Keratinocyte (primary cell): Measurements from ENCODE around the gene DBNDD1. TPM values are rescaled to one million over a fixed set of nuclear protein-coding genes. Genes with fewer than 3 reads are reported as not detected.
"Not testable (repeated sequence)": the region's sequence is repeated elsewhere in the genome, so short reads cannot be mapped to it uniquely, and the experiment has no call there.

ENCODE experiments used
- DNase-seq: peaks from one replicate; pipeline ENCODE4 v3.0.0-alpha.2; 2011; ENCODE audit warnings: low read depth, missing footprints, low spot score
- FAIRE-seq: peaks from 2 replicates; lab custom pipeline; 2011; peaks lifted over from hg19 to GRCh38; lab: Jason Lieb, UNC
- H2AFZ ChIP-seq: 2 replicates; pipeline ENCODE4 v1.6.0; 2012; ENCODE audit warnings: low read length, control low read depth, inconsistent platforms; ENCODE audit not compliant: control insufficient read depth
- H3K27ac ChIP-seq: 2 replicates; pipeline ENCODE4 v1.5.1; 2011; ENCODE audit warnings: low read length; ENCODE audit not compliant: control insufficient read depth, insufficient read depth
- H3K27me3 ChIP-seq: 3 replicates; pipeline ENCODE4 v1.6.0; 2011; ENCODE audit warnings: low read length; ENCODE audit not compliant: control insufficient read depth, insufficient read depth; ENCODE audit errors: extremely low read depth
- H3K36me3 ChIP-seq, 2 experiments: 2 replicates in 1 of 2; 3 replicates in 1 of 2; pipeline ENCODE4 v1.5.1; 2011; ENCODE audit warnings: low read length in 2 of 2, mild to moderate bottlenecking in 1 of 2; ENCODE audit not compliant: control insufficient read depth in 2 of 2, insufficient read depth in 2 of 2; ENCODE audit errors: extremely low read depth in 1 of 2
- H3K4me1 ChIP-seq: 3 replicates; pipeline ENCODE4 v1.5.1; 2011; ENCODE audit warnings: low read length; ENCODE audit not compliant: control insufficient read depth, insufficient read depth; ENCODE audit errors: extremely low read depth
- H3K4me2 ChIP-seq: 3 replicates; pipeline ENCODE4 v1.6.0; 2011; ENCODE audit warnings: low read depth, low read length; ENCODE audit not compliant: control insufficient read depth, insufficient read depth; ENCODE audit errors: extremely low read depth
- H3K4me3 ChIP-seq, 3 experiments: fragments of 200-600 bp in 1 of 3; sonication (generic) in 1 of 3; 2 replicates in 2 of 3; 3 replicates in 1 of 3; pipeline ENCODE4 v1.5.1; 2011 to 2016; ENCODE audit warnings: low read length in 3 of 3, mild to moderate bottlenecking in 3 of 3, control low read depth in 2 of 3, inconsistent platforms in 1 of 3, low read depth in 1 of 3, mixed read lengths in 1 of 3, mixed run types in 1 of 3, moderate library complexity in 1 of 3; ENCODE audit not compliant: control insufficient read depth in 2 of 3, insufficient read depth in 2 of 3; ENCODE audit errors: extremely low read depth in 1 of 3
- H3K79me2 ChIP-seq: 2 replicates; pipeline ENCODE4 v1.6.0; 2012; ENCODE audit warnings: low read length; ENCODE audit not compliant: control insufficient read depth, insufficient read depth
- H3K9ac ChIP-seq: 3 replicates; pipeline ENCODE4 v1.6.0; 2011; ENCODE audit warnings: low read length; ENCODE audit not compliant: control insufficient read depth, insufficient read depth; ENCODE audit errors: extremely low read depth
- H3K9me1 ChIP-seq: 3 replicates; pipeline ENCODE4 v1.6.0; 2011; ENCODE audit warnings: low read length; ENCODE audit not compliant: control insufficient read depth, insufficient read depth; ENCODE audit errors: extremely low read depth
- H3K9me3 ChIP-seq: 2 replicates; pipeline ENCODE4 v1.5.1; 2012; ENCODE audit warnings: low read depth, low read length; ENCODE audit not compliant: control insufficient read depth
- H4K20me1 ChIP-seq: 3 replicates; pipeline ENCODE4 v1.6.0; 2011; ENCODE audit warnings: low read length; ENCODE audit not compliant: control insufficient read depth, insufficient read depth; ENCODE audit errors: extremely low read depth
- CTCF ChIP-seq, 3 experiments: IDR thresholded peaks in 1 of 3; conservative IDR thresholded peaks in 1 of 3; optimal IDR thresholded peaks in 1 of 3; 2 replicates in 2 of 3; 3 replicates in 1 of 3; pipeline versions ENCODE3 to v1.5.1; 2011; ENCODE audit warnings: low read length in 3 of 3, mild to moderate bottlenecking in 3 of 3, moderate library complexity in 2 of 3, control low read depth in 1 of 3, inconsistent platforms in 1 of 3; ENCODE audit not compliant: insufficient read depth in 2 of 3; ENCODE audit errors: extremely low read depth in 1 of 3
- EZH2 ChIP-seq: IDR thresholded peaks from one replicate; pipeline ENCODE4 v1.6.1; 2012; ENCODE audit warnings: inconsistent platforms, mild to moderate bottlenecking, low read length, moderate library complexity
- dilution Hi-C: fragments of 300-500 bp; cut with MboI; formaldehyde crosslinking; loops from one replicate; pipeline ENCODE4 v1.7.0; 2020; ENCODE audit warnings: low sequenced_read_pairs; ENCODE audit not compliant: extremely low pct_ligation_motif_present
- polyA plus RNA-seq, 5 experiments: library from polyadenylated mRNA; depleted of rRNA in 3 of 5; stranded (reverse) in 3 of 5; stranded (forward) in 1 of 5; unstranded in 1 of 5; fragments of >200 nt; gene quantifications; 1 replicate in 1 of 5; 2 replicates in 3 of 5; 3 replicates in 1 of 5; pipeline versions ENCODE4 v1.2.1 to v1.2.3, GENCODE V29; 2011 to 2012; ENCODE audit warnings: missing spikeins in 2 of 5, low read depth in 1 of 5, low replicate concordance in 1 of 5

Gene DBNDD1
- polyA plus RNA-seq, 1 donor (not counting 4 experiments of a cell fraction or from before 2014, with no cell fraction given), result 1.7 TPM

GRCh38 chr16:89967436-89967835 lies 51.8 kb downstream of the DBNDD1 start:
- H3K79me2 ChIP-seq, result not testable (repeated sequence)

GRCh38 chr16:89966756-89967155 lies 52.5 kb downstream of the DBNDD1 start:
- H3K9ac ChIP-seq, result no peak overlapping the region
- H3K79me2 ChIP-seq, result peaks cover 6% of the 10 kb centered on the region
- peaks cover 2% of the 10 kb centered on the region for H3K9me3 ChIP-seq
- dilution Hi-C loops, result no loop called here
- FAIRE-seq (no peak), DNase-seq (no peak)
- peaks cover 6% of the 10 kb centered on the region for H3K4me1 ChIP-seq
- TF ChIP-seq CTCF (optimal IDR thresholded peaks at IDR 0.05 in 1 of 3, IDR thresholded peaks at IDR 0.05 in 1 of 3, conservative IDR thresholded peaks at IDR 0.05 in 1 of 3; ENCODE audit: extremely low read depth in 1 of 3, insufficient read depth in 2 of 3, low read length in 3 of 3) (no peak), EZH2 (no peak)
- H3K9me1 ChIP-seq, result no peaks in the 10 kb centered on the region
- no peak overlapping the region for H2AFZ ChIP-seq
- no peaks in the 10 kb centered on the region for H4K20me1 ChIP-seq
- no peak overlapping the region for H3K4me2 ChIP-seq
- no peak overlapping the region for H3K27ac ChIP-seq
- peaks cover 0 to 5% of the 10 kb centered on the region in 2 experiments for H3K36me3 ChIP-seq
- H3K27me3 ChIP-seq, result no peaks in the 10 kb centered on the region
- no peak overlapping the region for H3K4me3 ChIP-seq

More at GRCh38 chr16:89967436-89967835, 51.8 kb downstream of the DBNDD1 start:
- H3K4me2 ChIP-seq, H3K27me3 ChIP-seq, DNase-seq, H3K9ac ChIP-seq, H3K9me3 ChIP-seq, H3K9me1 ChIP-seq, dilution Hi-C loops, H3K27ac ChIP-seq, H3K36me3 ChIP-seq, FAIRE-seq, H4K20me1 ChIP-seq, H3K4me3 ChIP-seq, H2AFZ ChIP-seq: not testable (repeated sequence)
- peaks cover 11% of the 10 kb centered on the region for H3K4me1 ChIP-seq
